ENCODE results near the gene STARD3. TPM values are rescaled to one million over a fixed set of nuclear protein-coding genes. Genes with fewer than 3 reads are reported as not detected.

Gene STARD3
- total RNA-seq, 1 experiment from 2014 or later: 47.7 TPM

- no peaks in the 10 kb centered on the region for H3K9me3 ChIP-seq (ENCODE audit: insufficient read depth, low read depth)
- no TSS peak for BruUV-seq (replicated peaks)
- intact Hi-C loops (cut with micrococcal nuclease; ENCODE audit: unreplicated experiment): no loop called here
- H3K4me3 ChIP-seq: no peak overlapping the region
- ChIA-PET POLR2A (ENCODE audit: unreplicated experiment) (no interaction called here), CTCF (no interaction called here)
- no peaks in the 10 kb centered on the region for H3K9me2 ChIP-seq (ENCODE audit: insufficient read depth)
- H3K27ac ChIP-seq: no peak overlapping the region
- H3K4me1 ChIP-seq (replicated peaks; ENCODE audit: insufficient read depth): peaks cover 18% of the 10 kb centered on the region
- peaks cover 62% of the 10 kb centered on the region for H3K79me2 ChIP-seq (ENCODE audit: low read depth)
- H3K36me3 ChIP-seq (ENCODE audit: low read depth): no peaks in the 10 kb centered on the region
- H3F3A ChIP-seq (ENCODE audit: insufficient read depth, low read depth): no peaks in the 10 kb centered on the region; the same call in 1 of the 2 replicates
- TF ChIP-seq CTCF (conservative IDR thresholded peaks at IDR 0.05): no peak
- TF ChIP-seq EZH2 (IDR thresholded peaks at IDR 0.05; ENCODE audit: low read depth): no peak
- DNase-seq: no peak
- no peak overlapping the region for H2AFZ ChIP-seq
- H4K20me1 ChIP-seq (ENCODE audit: insufficient read depth): peaks cover 12% of the 10 kb centered on the region
- H3K27me3 ChIP-seq (ENCODE audit: insufficient read depth, low read depth): no peaks in the 10 kb centered on the region
- no peak overlapping the region for H3K4me2 ChIP-seq
Measured at GRCh38 chr17:39641097-39641496, 4.2 kb downstream of the STARD3 start.

DNA sequence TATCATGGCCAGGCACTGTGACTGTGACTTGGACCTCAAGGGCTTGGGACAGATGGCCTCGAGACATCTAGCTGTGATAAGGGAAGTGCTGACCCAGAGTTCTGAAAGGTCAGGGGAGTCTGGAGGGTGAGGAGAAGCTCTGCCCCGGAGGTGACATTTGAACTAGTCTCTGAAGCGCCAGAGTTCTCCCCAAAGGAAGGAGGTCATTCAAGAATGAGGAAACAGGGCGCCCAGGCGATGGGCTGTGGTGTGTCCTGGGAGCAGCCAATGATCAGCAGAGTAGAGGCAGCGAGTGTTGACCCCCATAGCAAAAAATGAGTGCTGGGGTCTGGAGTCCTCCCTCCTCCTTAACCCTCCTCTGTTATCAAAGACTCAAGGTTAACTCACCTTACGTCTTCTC is 4.9 kb downstream of the STARD3 start:
- DNase-seq: no peak
- TF ChIP-seq EZH2 (IDR thresholded peaks at IDR 0.05; ENCODE audit: low read depth) (no peak), CTCF (conservative IDR thresholded peaks at IDR 0.05) (no peak)
- H3K4me2 ChIP-seq: no peak overlapping the region
- no peak overlapping the region for H2AFZ ChIP-seq
- peaks cover 12% of the 10 kb centered on the region for H3K4me1 ChIP-seq (replicated peaks; ENCODE audit: insufficient read depth)
- intact Hi-C loops (cut with micrococcal nuclease; ENCODE audit: unreplicated experiment): no loop called here
- H3K4me3 ChIP-seq: no peak overlapping the region
- no peak overlapping the region for H3K27ac ChIP-seq
- CTCF ChIA-PET: interaction anchor here (0.6 kb wide), 1 partner anchor 35 kb away, joined by 3 read pairs; no protein-coding TSS in a partner anchor
- BruUV-seq (replicated peaks): no TSS peak
- no peaks in the 10 kb centered on the region for H3K9me2 ChIP-seq (ENCODE audit: insufficient read depth)
- H3K9me3 ChIP-seq (ENCODE audit: insufficient read depth, low read depth): no peaks in the 10 kb centered on the region
- H3F3A ChIP-seq (ENCODE audit: insufficient read depth, low read depth): no peaks in the 10 kb centered on the region; the same call in 1 of the 2 replicates
- POLR2A ChIA-PET (ENCODE audit: unreplicated experiment): no interaction called here
- H3K79me2 ChIP-seq (ENCODE audit: low read depth): peaks cover 62% of the 10 kb centered on the region
- H3K36me3 ChIP-seq (ENCODE audit: low read depth): no peaks in the 10 kb centered on the region
- no peaks in the 10 kb centered on the region for H3K27me3 ChIP-seq (ENCODE audit: insufficient read depth, low read depth)
- peaks cover 12% of the 10 kb centered on the region for H4K20me1 ChIP-seq (ENCODE audit: insufficient read depth)

DNA sequence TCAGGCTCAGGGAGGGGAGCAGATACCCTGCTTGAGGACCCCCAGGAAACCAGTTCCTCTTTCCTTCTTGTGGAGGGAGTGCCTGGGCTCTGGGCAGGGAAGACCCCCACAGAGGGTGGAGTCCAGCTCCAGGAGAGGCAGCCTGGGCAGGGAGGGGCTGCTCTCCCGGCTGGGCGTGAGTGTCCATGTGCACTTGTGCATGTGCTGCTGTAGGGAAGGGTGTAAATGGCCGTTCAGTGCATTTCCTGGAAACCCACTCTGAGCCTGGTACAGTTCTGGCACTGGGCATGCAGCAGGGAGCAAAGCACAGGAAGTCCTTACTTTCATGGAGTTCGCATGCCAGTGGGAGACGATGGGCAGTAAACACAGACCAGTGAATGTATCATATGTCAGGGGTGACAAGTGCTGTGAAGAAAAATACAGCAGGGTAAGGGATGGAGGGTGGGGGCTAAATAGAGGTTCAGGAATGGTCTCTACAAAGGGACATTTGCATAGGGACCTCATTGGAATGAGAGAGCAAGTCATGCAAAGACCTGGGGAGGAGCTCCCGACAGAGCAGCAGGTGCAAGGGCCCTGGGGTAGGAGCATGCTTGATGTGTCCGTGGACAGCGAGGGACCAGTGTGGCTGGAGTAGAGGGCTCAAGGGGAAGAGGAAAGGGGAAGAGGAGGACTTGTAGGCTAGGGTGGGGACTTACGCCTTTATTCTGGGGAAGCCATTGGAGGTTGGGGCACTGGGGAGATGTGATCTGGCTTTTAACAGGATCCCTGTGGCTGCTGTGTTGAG is 5.5 kb downstream of the STARD3 start:
- no peak overlapping the region for H3K4me2 ChIP-seq
- POLR2A ChIA-PET (ENCODE audit: unreplicated experiment): no interaction called here

More for the DNA sequence above, 5.5 kb downstream of the STARD3 start:
- intact Hi-C loops (cut with micrococcal nuclease; ENCODE audit: unreplicated experiment): no loop called here
- no peak for DNase-seq
- CTCF ChIA-PET: no interaction called here
- no peak overlapping the region for H3K27ac ChIP-seq
- H3K4me3 ChIP-seq: no peak overlapping the region
- no peaks in the 10 kb centered on the region for H3K9me2 ChIP-seq (ENCODE audit: insufficient read depth)
- no peaks in the 10 kb centered on the region for H3K27me3 ChIP-seq (ENCODE audit: insufficient read depth, low read depth)
- no peaks in the 10 kb centered on the region; the same call in 1 of the 2 replicates for H3F3A ChIP-seq (ENCODE audit: insufficient read depth, low read depth)
- BruUV-seq (replicated peaks): no TSS peak
- no peaks in the 10 kb centered on the region for H3K36me3 ChIP-seq (ENCODE audit: low read depth)
- H4K20me1 ChIP-seq (ENCODE audit: insufficient read depth): peaks cover 12% of the 10 kb centered on the region
- no peaks in the 10 kb centered on the region for H3K9me3 ChIP-seq (ENCODE audit: insufficient read depth, low read depth)
- peaks cover 59% of the 10 kb centered on the region for H3K79me2 ChIP-seq (ENCODE audit: low read depth)
- no peak overlapping the region for H2AFZ ChIP-seq
- peaks cover 12% of the 10 kb centered on the region for H3K4me1 ChIP-seq (replicated peaks; ENCODE audit: insufficient read depth)
- no peak for TF ChIP-seq EZH2 (IDR thresholded peaks at IDR 0.05; ENCODE audit: low read depth)

All from PC-9 (cell line).